ENCODE data around the gene LRRC56.

GRCh38 chr11:558503-558902 is 21.2 kb downstream of the LRRC56 start:
- TF ChIP-seq CTCF (conservative IDR thresholded peaks at IDR 0.05; ENCODE audit: low read depth in 2 of 2) (no peak), POLR2AphosphoS5 (IDR thresholded peaks at IDR 0.05; ENCODE audit: low read depth) (no peak), ZNF331 (CRISPR knock-in tag; IDR thresholded peaks at IDR 0.05; ENCODE audit: low read depth) (no peak), EZH2 (IDR thresholded peaks at IDR 0.05; ENCODE audit: low read depth, unreplicated experiment) (no peak), EZH2phosphoT487 (IDR thresholded peaks at IDR 0.05; ENCODE audit: unreplicated experiment) (no peak), REST (IDR thresholded peaks at IDR 0.05; ENCODE audit: unreplicated experiment) (no peak), ZNF462 (CRISPR knock-in tag; IDR thresholded peaks at IDR 0.05) (no peak)

Data from GM23338 (cell line).